HG02981 (cell line): ENCODE data around the gene KIRREL3.
A peak's percentile ranks its signal among the peaks of the same experiment; 100 is the strongest.

Experiments
- ATAC-seq: cut with Tn5 transposase; IDR thresholded peaks from one replicate; pipeline ENCODE4 v1.9.1; 2021; ENCODE audit warnings: mild to moderate bottlenecking, moderate library complexity; ENCODE audit not compliant: unreplicated experiment

The KIRREL3 gene

DNA sequence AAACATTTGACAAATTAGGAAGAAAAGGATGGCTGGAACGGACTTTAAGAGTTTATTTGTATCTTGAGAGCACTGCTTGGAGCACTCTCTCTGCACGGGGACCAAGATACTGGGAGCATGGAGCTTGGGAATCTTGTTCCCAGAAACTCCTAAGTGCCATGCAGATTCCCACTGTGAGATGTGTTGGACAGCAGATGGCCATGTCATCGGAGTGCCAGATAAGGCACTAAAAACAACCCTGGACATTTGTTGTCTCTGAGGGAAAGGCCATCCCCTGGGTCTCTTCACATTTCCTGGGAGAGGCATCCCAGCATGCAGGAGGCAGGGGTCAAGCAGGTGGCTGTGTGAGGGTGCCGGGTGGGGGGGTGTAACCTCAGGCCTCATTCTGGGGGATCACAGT, 2.9 kb downstream of the KIRREL3 start:
- ATAC-seq, result no peak

DNA sequence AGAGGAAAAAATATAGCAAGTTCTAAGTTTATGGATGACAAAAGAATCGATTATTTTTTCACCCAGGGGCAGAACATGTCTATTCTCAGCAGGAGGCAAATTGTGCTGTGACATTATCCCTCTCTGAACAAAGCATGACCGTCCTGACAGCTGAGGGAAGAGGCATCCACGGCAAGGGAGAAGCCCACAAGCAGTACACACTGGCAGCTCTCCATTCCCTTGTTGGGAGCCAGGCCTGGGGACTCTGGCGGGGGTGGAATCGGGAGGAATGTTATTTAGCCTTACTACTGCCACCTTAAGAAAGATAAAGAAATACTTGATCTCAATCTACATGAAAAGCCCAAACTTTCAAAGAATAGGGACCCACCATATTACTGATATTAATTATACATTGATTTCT, 3.4 kb downstream of the KIRREL3 start:
- no peak for ATAC-seq

DNA sequence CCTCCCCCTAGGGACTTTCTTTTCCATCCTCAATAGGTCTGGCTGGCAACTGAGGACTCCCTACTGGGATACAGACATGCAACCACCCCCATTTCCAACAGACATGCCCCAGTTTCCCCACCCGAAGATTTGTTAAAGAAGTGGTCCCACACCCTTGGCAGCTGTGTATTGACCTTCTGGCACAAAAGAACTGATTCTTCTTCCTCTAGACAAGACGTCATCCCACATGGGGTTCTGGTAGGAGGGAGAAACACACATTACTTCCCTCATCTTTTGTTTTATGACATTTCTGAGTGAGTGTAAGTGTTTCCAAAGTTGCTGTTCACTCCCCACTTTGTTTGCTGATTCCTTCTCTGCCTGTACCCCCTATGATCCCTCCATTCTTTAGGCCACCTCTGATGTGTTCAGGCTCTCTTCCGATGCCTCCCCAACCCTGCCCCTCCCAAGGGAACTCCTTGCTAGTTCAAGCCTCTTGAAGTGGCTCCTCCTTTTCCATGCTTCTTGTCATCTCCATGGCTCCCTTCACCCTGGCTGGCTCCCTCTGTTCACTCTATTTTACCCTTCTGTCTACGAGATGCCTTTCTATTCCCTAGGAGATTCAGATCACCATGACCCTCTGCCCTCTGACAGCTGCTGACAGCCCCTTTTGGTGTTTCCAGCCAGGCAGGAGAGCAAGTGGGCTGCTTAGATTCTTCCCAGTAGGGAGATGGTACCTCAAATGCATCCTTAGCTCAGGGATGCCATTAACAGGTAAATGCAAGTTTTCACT, 4.3 kb downstream of the KIRREL3 start:
- no peak for ATAC-seq

DNA sequence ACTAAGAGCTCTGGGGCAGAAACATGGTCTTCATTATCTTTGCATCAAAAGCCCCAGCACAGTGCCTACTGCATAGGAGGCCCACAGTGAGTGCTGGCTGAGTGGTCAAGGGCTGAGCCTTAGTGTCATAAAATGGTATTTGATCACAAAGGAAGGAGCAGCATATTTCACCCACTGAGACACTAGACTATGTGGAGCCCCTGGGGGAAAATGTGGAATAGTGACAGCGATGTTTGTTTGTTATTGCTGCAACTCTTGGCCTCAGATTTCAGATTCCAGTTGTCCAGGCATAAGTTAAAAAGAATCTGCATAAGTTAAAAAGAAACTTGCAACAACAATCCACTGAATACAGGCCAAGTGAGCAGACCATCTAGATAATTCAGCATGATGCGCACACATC, 7.0 kb downstream of the KIRREL3 start:
- no peak for ATAC-seq

DNA sequence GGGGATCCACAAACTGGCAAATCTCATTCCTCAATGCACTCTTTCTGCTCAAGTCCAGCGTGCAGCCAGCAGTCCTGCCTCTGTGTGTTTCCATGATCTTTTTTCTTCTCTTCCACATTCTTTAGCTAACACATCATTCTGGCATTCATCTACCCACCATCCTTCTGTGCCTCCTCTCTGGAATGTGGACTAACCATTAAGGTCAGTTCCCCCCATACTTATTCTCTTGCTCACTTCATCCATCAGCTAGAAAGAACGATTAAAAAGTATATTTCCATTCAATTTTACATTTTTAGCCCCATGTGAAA, 7.8 kb downstream of the KIRREL3 start:
- ATAC-seq, result no peak

DNA sequence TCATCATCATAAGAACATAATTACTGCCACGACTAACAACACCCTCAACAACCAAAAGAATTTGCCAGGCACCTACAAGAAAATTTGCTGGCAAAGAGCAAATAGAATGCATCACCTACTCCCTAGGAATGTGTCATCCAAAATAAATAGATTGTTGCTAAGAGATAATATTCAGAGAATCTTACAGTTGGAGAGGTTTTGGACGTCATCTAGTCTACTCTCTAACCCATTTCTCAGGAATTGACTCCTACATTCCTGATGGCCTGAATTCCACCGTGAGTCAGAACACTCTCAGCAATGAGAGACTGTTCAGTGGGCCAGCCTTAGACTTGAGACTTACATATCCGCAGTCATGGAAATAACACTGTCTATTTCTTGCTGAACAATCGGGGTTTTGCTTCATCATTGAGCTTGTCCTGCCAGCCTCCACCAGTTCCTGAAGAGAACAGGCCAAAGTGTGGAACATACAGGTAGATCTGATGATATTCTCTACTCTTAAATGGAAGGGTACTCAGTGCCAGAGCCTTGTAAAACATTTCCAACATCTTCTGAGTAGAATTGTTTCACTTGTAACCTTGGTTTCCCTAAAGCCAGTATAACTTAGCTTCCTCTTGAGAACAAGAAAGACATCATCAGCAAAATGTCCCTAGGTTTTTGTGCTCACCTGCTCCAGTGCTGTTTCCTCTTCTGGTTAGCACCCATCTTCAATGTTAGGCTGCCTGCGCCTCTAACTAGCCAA, 8.3 kb downstream of the KIRREL3 start:
- no peak for ATAC-seq

DNA sequence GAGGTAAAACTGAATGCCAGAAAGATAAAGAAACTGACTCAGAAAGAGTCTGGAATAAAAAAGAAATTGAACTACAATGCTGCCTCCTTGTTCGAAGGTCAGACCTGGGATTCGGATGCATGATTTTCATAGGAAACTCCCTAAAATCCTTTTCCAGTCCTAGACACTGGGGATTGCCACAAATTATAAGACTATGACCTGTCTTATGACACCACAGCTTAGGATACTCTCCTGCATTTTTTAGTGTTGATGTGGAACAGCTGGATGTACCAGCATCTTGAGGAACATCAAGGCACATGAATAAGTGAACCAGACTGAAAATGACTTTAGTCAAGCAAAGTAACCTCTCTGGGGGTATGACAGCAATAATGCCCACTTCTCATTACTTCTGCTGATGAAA, 9.0 kb downstream of the KIRREL3 start:
- ATAC-seq, result no peak

DNA sequence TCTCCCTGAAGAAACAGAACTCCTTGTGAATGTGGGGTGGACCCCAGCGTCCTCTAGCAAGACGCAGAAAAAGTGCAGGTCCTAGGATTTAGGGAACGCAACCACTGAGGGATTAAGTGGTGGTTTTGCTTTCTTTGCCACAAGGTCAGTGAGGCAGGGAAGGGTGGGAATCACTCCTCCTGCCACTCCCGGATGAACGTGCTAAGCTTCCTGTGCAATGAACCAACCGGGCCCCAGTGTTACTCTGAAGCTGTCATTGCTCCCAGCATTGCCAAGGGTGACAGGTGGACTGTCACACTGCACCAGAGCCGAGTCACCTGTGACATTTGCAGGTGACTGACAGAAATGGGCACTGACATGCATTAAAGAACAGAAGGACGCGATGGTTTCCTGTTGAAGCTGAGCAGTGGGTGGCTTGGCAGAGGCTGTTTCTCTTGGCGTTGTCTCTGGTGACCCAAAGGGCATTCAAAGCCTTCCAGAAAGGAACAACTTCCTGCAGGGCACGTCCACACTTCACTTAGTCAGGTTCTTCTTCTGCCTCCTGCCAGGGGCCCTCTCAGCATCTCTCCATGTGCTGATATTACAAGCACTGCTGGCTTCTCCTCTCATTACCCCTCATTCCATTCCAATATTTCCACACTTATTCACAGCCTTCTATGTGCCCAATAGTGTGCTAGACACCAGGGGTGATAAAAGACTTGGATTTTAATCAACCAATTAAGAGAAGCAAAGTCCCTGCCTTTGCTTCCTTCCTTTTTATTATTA, 9.7 kb downstream of the KIRREL3 start:
- ATAC-seq, result no peak

DNA sequence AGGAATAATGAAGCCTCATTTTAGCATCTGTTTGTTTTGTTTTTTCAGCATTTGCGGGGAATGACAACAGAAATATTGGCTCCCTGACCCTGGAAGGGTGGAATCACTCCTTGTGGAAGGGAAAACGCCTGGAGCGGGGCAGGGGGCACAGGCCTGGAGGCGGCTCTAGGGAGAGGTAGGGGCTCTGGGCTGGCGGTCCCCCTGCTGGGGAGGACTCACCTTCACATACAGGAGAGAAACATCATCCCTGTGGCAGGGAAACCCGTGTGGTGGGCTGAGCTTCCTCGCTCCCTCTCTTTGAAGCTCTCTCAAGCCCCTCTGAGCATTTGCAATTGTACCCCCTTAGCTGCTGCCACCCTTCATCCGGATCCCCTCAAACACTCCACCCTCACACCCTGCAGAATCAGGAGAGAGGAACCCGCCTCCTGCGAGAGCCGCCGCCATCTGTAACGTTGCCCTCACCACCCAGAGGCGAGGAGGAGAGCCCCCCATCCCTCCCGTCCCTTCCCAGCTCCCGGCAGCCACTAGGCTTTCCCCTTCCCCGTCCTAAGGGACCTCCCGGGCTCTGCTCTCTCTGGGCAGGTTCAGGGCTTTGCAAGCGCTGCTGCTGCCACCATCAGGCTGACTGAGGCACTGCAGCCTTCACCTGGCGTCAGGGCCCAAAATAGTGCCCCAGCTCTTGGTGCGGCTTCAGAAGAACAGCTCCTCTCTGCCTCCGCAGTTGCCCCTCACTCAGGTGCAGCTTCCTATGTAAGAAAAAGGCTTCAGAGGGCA, 10.4 kb downstream of the KIRREL3 start:
- peak; percentile 83 for ATAC-seq

DNA sequence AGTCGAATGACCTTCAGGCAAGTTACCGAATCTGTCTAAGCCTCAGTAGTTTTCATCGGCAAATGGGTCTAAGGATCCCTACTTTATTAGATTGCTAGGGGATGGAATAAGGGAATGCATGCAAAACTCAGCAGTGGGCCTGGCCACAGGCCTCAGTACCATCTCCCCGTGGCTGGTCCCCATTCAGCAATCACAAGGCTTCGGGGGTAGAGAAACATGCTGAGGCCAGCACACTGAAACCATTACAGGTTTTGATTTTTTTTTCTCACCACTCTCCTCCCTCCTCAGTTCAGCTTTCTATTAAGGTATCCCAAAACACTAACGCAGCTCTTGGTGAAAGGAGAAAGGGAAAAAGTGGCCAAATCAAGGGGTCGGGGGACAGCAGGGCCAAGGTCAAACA, 11.9 kb downstream of the KIRREL3 start:
- ATAC-seq, result no peak

DNA sequence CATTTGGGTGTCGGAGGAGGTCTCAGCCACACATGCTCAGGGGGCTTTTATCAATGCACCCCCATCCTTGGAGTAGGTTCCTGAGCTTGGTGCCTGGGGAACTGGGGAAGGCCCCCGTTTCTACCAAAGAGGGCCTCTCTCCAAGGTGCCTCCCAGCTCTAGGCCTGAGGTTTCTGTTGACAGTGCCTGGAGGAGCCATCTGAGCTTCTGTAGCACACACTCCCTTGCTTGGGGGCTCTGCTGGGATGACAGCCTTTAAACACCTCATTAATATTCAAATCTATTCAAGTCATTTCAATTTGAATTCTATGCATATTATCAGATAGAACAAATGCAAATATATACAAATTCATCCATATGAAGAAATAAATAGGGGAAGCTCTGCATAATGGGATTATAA, 18.9 kb downstream of the KIRREL3 start:
- no peak for ATAC-seq

DNA sequence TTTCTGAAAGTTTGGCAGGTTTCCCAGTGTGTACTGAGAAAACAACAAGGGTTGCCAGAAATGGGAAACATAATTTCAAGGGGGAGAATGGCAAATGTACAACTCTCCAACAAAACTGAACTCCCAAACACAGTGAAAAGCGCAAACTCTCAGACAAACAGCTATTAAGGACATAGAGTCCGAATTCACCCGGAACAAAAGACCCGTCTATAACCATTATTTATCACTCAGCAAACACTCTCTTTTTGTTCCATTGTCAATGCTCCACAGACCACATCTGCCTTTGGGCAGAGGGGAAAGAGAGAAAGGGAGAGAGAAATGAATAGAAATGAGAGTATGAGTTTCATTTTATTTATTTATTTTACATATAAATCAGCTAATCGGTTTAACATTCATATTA, 21.7 kb downstream of the KIRREL3 start:
- no peak for ATAC-seq

DNA sequence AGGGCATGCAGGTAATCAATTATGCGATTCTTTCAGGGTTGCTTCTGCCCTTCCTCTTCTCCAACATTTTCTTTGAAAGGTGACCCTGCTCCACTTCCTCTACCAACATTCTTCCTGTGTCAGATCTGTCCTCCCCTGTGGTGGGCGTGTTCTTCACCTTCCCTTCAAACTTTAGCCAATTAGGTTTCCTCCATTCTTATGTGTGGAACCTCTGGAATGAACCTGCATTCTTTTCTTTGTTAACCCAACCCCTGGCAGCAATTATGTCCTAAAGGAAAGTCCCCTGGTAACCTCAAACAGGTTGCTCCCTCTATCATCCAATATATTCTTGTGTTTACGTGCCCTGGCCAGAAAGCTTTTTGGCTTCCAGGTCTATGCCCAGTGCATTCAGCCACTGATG, 22.4 kb downstream of the KIRREL3 start:
- no peak for ATAC-seq

DNA sequence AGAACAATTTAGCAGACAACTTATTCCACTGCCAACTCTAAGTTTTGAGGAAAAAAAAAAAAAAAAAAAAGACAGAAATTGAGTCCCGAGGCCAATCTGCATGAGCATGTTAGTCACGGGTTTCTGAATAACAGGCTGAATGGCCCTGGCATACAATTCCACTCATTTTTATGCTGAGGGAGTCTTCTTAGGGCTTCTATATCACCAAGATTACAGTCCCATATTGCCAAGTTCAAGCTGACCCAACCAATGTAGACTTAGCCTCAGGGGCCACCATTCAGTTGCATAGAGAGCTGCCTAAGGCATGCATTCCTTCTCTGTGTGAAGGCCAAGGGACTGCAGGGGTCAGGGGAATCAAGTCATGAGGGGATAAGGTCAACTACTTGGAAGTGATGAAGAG, 27.5 kb downstream of the KIRREL3 start:
- ATAC-seq, result no peak

DNA sequence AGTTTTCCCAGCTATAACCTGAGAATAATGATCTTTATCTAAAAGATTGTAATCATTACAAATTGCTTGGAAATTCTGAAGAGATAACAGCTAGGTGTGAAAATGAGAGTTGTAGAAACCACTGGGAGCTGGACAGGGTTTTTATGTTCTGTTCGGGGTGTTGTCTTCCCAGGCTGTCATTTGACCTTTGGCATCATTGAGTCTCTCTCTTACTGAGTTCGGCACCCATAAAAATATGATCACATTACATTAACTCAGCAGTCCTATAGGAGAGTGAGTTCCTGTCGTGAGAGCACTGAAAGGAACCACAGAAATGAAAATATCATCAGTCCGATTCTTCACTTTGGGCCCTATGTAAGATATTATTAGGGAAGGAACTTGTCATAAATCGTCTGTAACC, 29.3 kb downstream of the KIRREL3 start:
- no peak for ATAC-seq

DNA sequence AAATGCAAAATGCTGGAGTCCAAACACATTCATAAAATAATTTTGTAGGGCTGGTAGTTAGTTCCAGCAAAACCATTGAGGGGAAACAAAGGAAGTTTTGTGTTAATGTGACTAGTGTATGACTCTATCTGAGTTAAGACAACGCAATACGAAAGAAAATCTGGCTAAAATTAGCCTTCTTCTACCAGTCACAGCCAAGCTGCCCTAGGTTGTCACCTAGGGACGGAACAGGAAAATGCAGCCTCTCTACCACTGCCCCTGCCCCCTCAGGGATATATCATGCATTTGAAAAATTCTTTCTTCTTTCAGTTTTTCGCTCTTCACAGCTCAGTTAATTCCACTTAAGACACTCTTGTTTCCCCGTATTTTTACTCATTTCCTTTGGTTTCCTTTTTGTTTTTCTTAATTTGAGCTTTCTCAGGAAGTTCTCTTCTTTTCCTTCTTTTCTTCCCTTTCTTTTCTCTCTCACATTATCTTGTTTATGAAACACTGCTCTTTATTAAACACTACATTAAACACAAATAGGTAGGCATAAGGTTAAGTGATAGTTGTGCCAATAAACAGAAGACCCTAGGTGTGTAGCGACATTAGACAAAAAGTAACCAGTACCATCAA, 30.6 kb downstream of the KIRREL3 start:
- ATAC-seq, result peak; percentile 72

DNA sequence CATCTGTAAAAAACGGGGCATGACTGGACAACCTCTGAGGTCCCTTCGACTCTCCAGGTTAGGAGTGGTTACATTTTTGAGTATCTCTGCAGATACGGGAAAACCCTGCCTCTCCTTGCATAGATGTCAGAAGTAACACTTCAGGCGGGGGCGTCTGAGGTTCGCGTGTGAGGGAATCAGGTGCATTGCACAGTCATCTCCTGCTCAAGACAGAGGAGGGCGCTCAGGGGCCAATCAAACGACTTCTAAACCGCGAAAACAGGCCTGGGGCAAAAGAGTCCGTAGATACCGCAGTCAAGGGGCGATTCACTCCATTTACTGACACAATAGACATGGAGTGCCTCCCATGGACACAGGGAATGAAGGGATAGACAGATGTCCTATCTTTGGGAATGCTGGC, 31.7 kb downstream of the KIRREL3 start:
- no peak for ATAC-seq

DNA sequence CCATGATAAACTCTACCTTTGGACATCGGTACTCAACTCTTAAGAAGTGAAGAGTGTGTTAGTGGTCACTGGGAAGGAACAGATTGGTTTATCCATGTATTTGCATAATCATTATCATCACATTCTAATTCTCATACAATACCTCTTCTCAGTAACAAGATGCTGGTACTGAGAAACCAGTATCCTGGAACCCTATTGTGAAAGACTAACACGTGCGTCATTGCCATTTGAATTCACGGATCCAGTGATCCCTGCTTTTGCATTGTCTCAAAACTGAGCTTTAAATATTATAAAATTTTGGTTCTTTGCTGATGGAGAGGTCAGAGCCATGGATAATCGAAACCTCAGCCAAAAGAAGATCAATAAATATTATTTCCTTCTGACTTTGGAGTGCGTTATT, 35.2 kb downstream of the KIRREL3 start:
- no peak for ATAC-seq

DNA sequence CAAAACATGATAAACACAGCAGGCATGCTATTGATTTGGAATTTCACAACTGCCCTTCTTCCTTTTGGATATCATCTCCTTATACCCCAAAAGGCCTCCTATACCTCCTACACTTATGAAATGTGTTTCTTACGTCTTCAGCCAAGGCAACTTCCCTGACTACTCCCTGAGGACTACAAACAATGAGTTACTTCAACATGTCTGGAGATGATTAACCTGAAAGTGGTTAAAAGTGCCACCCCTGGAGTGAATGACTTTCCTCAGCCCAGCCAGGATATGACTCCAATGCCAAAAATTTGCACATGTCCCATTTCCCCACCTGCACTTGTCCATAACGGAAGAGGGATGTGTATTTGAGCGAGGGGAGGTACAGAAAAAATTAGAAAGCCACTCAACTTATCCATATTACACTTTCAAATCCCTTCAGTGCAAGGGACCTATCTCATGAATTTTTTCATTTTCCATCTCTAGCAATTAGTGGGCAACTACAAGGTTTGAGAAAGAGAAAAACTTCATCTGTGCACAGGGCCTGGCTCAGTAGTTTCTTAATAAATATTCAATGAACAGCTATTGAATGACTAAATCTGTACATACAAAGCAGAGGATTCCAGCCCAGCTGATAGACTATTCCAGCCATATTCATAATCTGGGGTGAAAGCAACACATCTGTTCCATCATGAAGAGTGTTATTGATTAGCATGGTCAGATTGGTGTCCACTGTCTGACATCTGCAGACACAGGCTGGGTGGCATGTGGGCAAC, 36.8 kb downstream of the KIRREL3 start:
- ATAC-seq, result no peak

DNA sequence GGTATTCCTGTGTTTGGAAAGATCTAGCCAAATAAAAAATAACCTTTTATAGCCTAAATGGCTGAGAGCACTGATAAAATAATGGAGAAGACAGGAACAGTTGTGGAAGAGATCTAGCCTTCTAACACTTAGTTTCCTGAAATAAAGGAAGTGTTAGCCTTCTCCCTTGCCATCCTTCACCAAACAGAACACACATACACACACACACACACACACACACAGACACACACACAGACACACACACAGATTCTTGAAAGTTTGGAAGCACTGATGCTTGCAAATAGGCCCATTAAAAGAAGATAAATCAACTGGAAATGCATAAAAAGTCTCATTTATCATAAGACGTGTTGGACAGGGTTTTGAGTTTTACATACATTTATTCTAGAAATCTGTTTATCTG, 37.5 kb downstream of the KIRREL3 start:
- no peak for ATAC-seq
